Head of caudate nucleus (tissue), 42 donors: ENCODE results near the gene PPP1R14B.
A peak's percentile ranks its signal among the peaks of the same experiment; 100 is the strongest.

Experiments
- DNase-seq, 42 donors: peaks; one replicate each; pipeline versions ENCODE4 v3.0.0 to v3.0.0-alpha.2; 2020 to 2021; ENCODE audit warnings: mixed read lengths in 7 of 42
- intact Hi-C: fragments of 100-400 bp; cut with DNase I; formaldehyde crosslinking; loops from one replicate; pipeline ENCODE4 v1.15.0; 2022

The PPP1R14B gene

DNA sequence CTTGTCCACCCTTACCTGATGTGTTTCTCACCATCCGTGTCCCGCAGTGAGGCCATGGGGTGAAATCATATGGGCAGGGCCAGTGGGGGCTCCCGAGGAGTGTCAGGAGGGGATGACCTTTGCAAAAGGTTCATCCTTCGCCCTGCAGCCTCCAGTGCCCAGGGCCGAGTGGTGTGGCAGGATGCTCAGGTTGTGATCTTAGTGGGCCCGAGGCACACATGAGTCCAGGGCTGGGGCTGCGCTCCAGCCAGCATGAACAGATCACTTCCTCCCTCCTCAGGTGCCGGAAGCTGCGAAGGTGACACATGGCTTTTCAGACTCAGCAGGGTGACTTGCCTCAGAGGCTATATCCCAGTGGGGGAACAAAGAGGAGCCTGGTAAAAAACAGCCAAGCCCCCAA is 8.7 kb downstream of the PPP1R14B start:
- intact Hi-C loops: no loop called here
- DNase-seq: peak in 1 of 42 donors; percentile 1

GRCh38 chr11:64237484-64237951 is 9.2 kb downstream of the PPP1R14B start:
- intact Hi-C loops: no loop called here
- DNase-seq: peak in 1 of 42 donors; percentile 2

- intact Hi-C loops: no loop called here
- DNase-seq: no peak
Observed at GRCh38 chr11:64235437-64236161, 11.1 kb downstream of the PPP1R14B start.

- intact Hi-C loops: no loop called here
- DNase-seq: peak in 6 of 42 donors; percentile 33 to 50 (median 39)
Observed at GRCh38 chr11:64234647-64235379, 11.9 kb downstream of the PPP1R14B start.

GRCh38 chr11:64233913-64234586 is 12.7 kb downstream of the PPP1R14B start, which contains the start of gene VEGFB:
TSS of gene VEGFB (plus strand) at chr11:64234584. CDS start at chr11:64234834, 250 bp downstream.
- intact Hi-C loops: no loop called here
- peak in 39 of 42 donors; percentile 47 to 86 (median 71) for DNase-seq

- peak in 1 of 42 donors; percentile 9 for DNase-seq
- intact Hi-C loops: no loop called here
Observed at GRCh38 chr11:64232967-64233315, 13.8 kb downstream of the PPP1R14B start.

DNA sequence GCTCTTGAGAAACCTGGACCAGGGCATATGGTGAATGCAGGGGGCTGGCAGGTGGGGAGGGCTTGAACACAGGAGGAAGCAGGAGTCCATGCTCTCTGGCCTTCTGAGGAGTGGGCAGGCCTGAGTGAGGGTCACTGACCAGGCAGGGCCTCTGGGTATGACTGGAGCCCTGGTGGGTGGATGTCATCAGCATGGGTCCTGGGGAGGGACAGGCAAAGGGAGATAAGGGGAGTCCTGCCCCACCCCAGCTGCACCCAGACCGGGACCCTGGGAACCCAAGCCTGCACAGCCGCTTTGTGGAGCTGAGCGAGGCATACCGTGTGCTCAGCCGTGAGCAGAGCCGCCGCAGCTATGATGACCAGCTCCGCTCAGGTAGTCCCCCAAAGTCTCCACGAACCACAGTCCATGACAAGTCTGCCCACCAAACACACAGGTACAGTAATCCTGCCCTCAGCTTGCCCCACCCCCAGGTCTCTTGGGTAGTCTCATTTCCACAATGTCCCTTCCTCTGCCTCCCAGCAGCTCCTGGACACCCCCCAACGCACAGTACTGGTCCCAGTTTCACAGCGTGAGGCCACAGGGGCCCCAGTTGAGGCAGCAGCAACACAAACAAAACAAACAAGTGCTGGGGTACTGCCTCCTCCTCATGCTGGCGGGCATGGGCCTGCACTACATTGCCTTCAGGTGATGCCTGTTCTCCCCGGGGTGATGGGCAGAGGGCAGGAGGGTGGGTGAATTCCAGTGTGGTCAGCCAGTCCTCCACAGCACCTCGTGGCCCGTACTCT is 14.4 kb downstream of the PPP1R14B start:
- intact Hi-C loops: no loop called here
- no peak for DNase-seq

- intact Hi-C loops: no loop called here
- DNase-seq: no peak
Observed at GRCh38 chr11:64231546-64231945, 15.2 kb downstream of the PPP1R14B start.

GRCh38 chr11:64230985-64231365 is 15.8 kb downstream of the PPP1R14B start:
- intact Hi-C loops: no loop called here
- peak in 1 of 42 donors; percentile 6 for DNase-seq

- DNase-seq: peak; percentile 85 to 97 (median 92)
- intact Hi-C loops: no loop called here
Observed at GRCh38 chr11:64230171-64230984, 16.4 kb downstream of the PPP1R14B start, which contains the start of gene DNAJC4. TSS of gene DNAJC4 (plus strand) at chr11:64230548. CDS start at chr11:64230855, 307 bp downstream.

GRCh38 chr11:64229744-64230170 is 17.0 kb downstream of the PPP1R14B start:
- DNase-seq: peak in 1 of 42 donors; percentile 3
- intact Hi-C loops: no loop called here

- DNase-seq: peak in 1 of 42 donors; percentile 2
- intact Hi-C loops: no loop called here
Observed at GRCh38 chr11:64229090-64229743, 17.5 kb downstream of the PPP1R14B start.

DNA sequence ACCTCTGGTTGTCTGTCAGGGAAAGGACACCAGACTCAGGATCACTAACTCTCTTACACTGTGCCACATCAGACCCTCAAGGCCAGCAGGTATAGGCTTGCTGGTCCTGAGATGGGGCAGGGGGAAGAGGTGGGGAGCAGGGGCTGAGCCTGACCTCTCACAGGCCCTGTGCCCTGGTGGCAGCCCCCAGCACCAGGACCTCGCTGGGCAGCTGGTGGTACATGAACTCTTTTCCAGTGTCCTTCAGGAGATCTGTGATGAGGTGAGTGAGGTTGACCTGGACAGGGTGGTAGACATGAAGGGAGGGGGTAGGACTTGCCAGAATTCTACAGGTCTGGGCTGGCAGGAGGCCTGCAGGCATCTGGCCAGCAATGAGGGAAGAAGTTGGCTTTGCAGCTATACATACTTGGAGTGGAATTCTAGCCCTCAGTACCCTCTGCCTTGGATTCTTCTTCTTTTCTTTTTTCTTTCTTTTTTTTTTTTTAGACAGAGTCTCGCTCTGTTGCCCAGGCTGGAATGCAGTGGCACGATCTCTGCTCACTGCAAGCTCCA is 19.3 kb downstream of the PPP1R14B start:
- no peak for DNase-seq
- intact Hi-C loops: no loop called here

DNA sequence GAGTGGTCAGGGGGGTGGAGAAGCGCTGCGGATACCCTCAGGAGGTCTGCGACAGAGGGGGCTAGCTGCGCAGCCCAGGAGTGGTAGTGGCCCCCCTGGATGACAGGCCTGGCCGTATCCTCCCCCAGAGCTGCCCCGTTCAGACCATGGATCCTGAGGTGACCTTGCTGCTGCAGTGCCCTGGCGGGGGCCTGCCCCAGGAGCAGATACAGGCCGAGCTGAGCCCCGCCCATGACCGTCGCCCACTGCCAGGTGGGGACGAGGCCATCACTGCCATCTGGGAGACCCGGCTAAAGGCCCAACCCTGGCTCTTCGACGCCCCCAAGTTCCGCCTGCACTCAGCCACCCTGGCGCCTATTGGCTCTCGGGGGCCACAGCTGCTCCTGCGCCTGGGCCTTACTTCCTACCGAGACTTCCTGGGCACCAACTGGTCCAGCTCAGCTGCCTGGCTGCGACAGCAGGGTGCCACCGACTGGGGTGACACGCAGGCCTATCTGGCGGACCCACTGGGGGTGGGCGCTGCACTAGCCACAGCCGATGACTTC is 20.2 kb downstream of the PPP1R14B start:
- intact Hi-C loops: no loop called here
- DNase-seq: peak in 19 of 42 donors; percentile 50 to 73 (median 56)

DNA sequence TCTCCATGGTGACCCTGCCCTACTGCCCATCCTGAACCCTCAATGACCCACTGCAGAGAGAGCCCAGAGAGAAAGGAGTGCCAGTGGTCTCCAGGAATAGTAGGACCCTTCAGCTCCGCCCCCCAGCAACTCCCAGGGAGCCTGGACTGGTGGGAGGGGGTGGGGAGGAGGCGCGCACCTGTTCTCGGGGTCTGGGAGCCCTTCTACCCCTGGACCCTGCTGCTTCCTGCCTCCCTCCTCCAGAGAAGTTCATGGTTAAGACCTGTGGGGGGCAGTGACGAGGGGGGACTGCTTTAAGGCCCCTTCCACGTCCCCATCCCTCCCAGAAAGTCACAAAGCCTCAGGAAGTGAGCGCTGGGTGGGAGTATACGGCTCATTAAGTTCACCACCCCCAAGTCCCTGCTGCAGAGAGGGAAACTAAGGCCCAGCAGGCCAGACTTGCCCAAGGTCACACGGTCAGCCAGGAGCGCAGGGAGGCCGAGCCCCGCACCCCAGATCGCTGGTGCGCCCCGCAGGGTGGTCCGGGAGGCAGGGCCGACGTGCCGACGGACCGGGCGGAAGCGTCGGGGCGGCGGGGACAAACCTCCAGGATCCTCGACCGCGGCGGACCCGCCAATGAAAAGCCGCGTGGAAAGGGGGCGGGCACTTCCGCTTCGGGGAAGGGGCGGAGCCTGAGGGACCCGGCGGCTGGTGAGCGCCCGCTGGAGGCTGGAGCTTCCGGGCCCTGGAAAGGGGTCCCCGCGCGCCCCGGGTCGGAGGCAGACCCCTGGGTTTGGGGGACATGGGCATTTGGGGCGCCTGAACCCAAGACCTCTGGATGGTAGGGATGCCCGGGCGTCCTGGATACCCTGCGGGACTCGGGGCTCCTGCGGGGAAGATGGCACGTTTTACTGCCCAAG is 20.9 kb downstream of the PPP1R14B start, which contains the start of the genes NUDT22 and TRPT1:
TSS of gene NUDT22 (plus strand) at position 667 of the 899 bp plus-strand sequence. CDS start 379 bp downstream, outside the sequence.
TSS of gene TRPT1 (minus strand) at position 579 of the 899 bp plus-strand sequence. CDS start at position 253, 326 bp downstream.
- peak; percentile 82 to 97 (median 93) for DNase-seq
- intact Hi-C loops: no loop called here
